GM12878 (cell line): ENCODE results near the gene ABCA2. TPM values are rescaled to one million over a fixed set of nuclear protein-coding genes. Genes with fewer than 3 reads are reported as not detected.

ENCODE experiments used
- ATAC-seq: fragments of 200-7000 bp; cut with Tn5 transposase; 3 replicates; pipeline ENCODE4 v1.9.1; 2020; ENCODE audit warnings: mild to moderate bottlenecking, moderate library complexity
- BruUV-seq: library from RNA; stranded (reverse); fragments of 400-500 nt; replicated peaks from 2 replicates; lab custom pipeline; 2021; lab: Mats Ljungman, UMichigan
- CTCF ChIA-PET: fragments of 300-600 bp; sonication (Branson Sonifier 250); formaldehyde crosslinking; extraction: SDS; loops from one replicate; lab custom pipeline; 2021; ENCODE audit warnings: inconsistent platforms; lab: Yijun Ruan, JAX
- POLR2A ChIA-PET: fragments of 350-600 bp; formaldehyde crosslinking; extraction: SDS; loops from one replicate; lab custom pipeline; 2021; ENCODE audit warnings: inconsistent platforms; lab: Charles Lee
- RAD21 ChIA-PET: fragments of 300-600 bp; sonication (Branson Sonifier 250); formaldehyde crosslinking; loops from one replicate; lab custom pipeline; 2023; ENCODE audit warnings: antibody characterized with exemption; ENCODE audit not compliant: unreplicated experiment; lab: Charles Lee
- SMC1A ChIA-PET: fragments of 300-600 bp; sonication (Branson Sonifier 250); formaldehyde crosslinking; loops from one replicate; lab custom pipeline; 2023; ENCODE audit not compliant: unreplicated experiment, uncharacterized antibody; lab: Charles Lee
- DNase-seq: peaks from one replicate; pipeline ENCODE4 v3.0.0-alpha.2; 2011; ENCODE audit warnings: low read depth, low spot score
- FAIRE-seq: peaks from 3 replicates; lab custom pipeline; 2011; peaks lifted over from hg19 to GRCh38; lab: Jason Lieb, UNC
- H2AFZ ChIP-seq: 2 replicates; pipeline ENCODE4 v1.6.0; 2011; ENCODE audit warnings: low read depth, low read length, control low read depth; ENCODE audit not compliant: control insufficient read depth
- H3K27ac ChIP-seq: 2 replicates; pipeline ENCODE4 v1.5.1; 2011; ENCODE audit warnings: control low read depth; ENCODE audit not compliant: control insufficient read depth, insufficient read depth
- H3K27me3 ChIP-seq, 2 experiments: replicated peaks in 1 of 2; 2 replicates each; pipeline versions ENCODE4 v1.6.0 to v1.6.1; 2011; ENCODE audit warnings: low read length in 1 of 2; ENCODE audit not compliant: control insufficient read depth in 2 of 2, insufficient read depth in 2 of 2
- H3K36me3 ChIP-seq, 2 experiments: 2 replicates each; pipeline ENCODE4 v1.5.1; 2011; ENCODE audit warnings: low read length in 1 of 2; ENCODE audit not compliant: control insufficient read depth in 2 of 2, insufficient read depth in 2 of 2
- H3K4me1 ChIP-seq: 2 replicates; pipeline ENCODE4 v1.6.1; 2011; ENCODE audit warnings: mild to moderate bottlenecking, low read length, moderate library complexity, mixed read lengths; ENCODE audit not compliant: control insufficient read depth, insufficient read depth
- H3K4me2 ChIP-seq: 2 replicates; pipeline ENCODE4 v1.6.0; 2011; ENCODE audit warnings: control low read depth; ENCODE audit not compliant: control insufficient read depth, insufficient read depth
- H3K4me3 ChIP-seq: fragments of 200-600 bp; sonication (generic); 2 replicates; pipeline ENCODE4 v1.5.1; 2016
- H3K79me2 ChIP-seq: 2 replicates; pipeline ENCODE4 v1.6.0; 2011; ENCODE audit warnings: low read length; ENCODE audit not compliant: control insufficient read depth, insufficient read depth
- H3K9ac ChIP-seq: 2 replicates; pipeline ENCODE4 v1.8.0; 2011; ENCODE audit warnings: low read length, control low read depth, mixed read lengths; ENCODE audit not compliant: control insufficient read depth, insufficient read depth
- H3K9me3 ChIP-seq: replicated peaks from 3 replicates; pipeline ENCODE4 v1.5.1; 2011; ENCODE audit warnings: mild to moderate bottlenecking, low read length; ENCODE audit not compliant: control insufficient read depth, insufficient read depth
- H4K20me1 ChIP-seq: 2 replicates; pipeline ENCODE4 v1.6.0; 2011; ENCODE audit not compliant: control insufficient read depth, insufficient read depth
- DPF2 ChIP-seq: fragments of 450-650 bp; IDR thresholded peaks from 2 replicates; pipeline ENCODE4 v1.6.1; 2017; ENCODE audit warnings: mild to moderate bottlenecking
- EGR1 ChIP-seq, 2 experiments: IDR thresholded peaks; 1 replicate in 1 of 2; 2 replicates in 1 of 2; pipeline ENCODE4 v1.6.1; 2011 to 2012; ENCODE audit warnings: low read depth in 2 of 2, low read length in 2 of 2, borderline replicate concordance in 1 of 2, mild to moderate bottlenecking in 1 of 2, moderate library complexity in 1 of 2
- EP300 ChIP-seq, 2 experiments: fragments of 150-350 bp in 1 of 2; IDR thresholded peaks; 2 replicates each; pipeline ENCODE4 v1.6.1; 2011 to 2012; ENCODE audit warnings: low read depth in 2 of 2, low read length in 2 of 2, borderline replicate concordance in 1 of 2, improper control_type of control experiment in 1 of 2, inconsistent platforms in 1 of 2; ENCODE audit not compliant: control insufficient read depth in 1 of 2
- HSF1 ChIP-seq: fragments of 150-350 bp; IDR thresholded peaks from 2 replicates; pipeline ENCODE4 v1.6.1; 2014; ENCODE audit warnings: mild to moderate bottlenecking, low read depth, low read length
- KAT2A ChIP-seq: conservative IDR thresholded peaks from 2 replicates; pipeline ENCODE4 v1.6.1; 2011; ENCODE audit warnings: low read depth, low read length; ENCODE audit not compliant: control insufficient read depth
- MTA2 ChIP-seq: fragments of 450-650 bp; IDR thresholded peaks from 2 replicates; pipeline ENCODE4 v1.6.1; 2016; ENCODE audit warnings: low read depth, mild to moderate bottlenecking, moderate library complexity
- POLR2AphosphoS2 ChIP-seq: IDR thresholded peaks from 2 replicates; pipeline ENCODE4 v1.6.1; 2011; ENCODE audit warnings: low read depth, mild to moderate bottlenecking, low read length, improper control_type of control experiment, moderate library complexity
- RCOR1 ChIP-seq: conservative IDR thresholded peaks from 2 replicates; pipeline ENCODE4 v1.6.1; 2012; ENCODE audit warnings: low read depth, low read length, improper control_type of control experiment
- SMARCA5 ChIP-seq: fragments of 450-650 bp; IDR thresholded peaks from 2 replicates; pipeline ENCODE4 v1.6.1; 2017; ENCODE audit warnings: mild to moderate bottlenecking
- SREBF2 ChIP-seq: IDR thresholded peaks from 2 replicates; pipeline ENCODE4 v1.6.1; 2012; ENCODE audit warnings: mild to moderate bottlenecking, low read length
- WRNIP1 ChIP-seq: IDR thresholded peaks from 2 replicates; pipeline ENCODE4 v1.6.1; 2011; ENCODE audit warnings: low read depth, low read length, improper control_type of control experiment, borderline replicate concordance
- YBX1 ChIP-seq: fragments of 450-650 bp; IDR thresholded peaks from 2 replicates; pipeline ENCODE4 v1.6.1; 2016; ENCODE audit warnings: antibody characterized with exemption
- WGBS: methylation state at CpG from one replicate; pipeline ENCODE4 v1.1.6; 2016; ENCODE audit warnings: low lambda C conversion rate; ENCODE audit not compliant: insufficient replicate concordance, insufficient coverage; ENCODE audit errors: missing lambda C conversion rate; 5-methylcytosine and 5-hydroxymethylcytosine counted together
- in situ Hi-C: fragments of 300-500 bp; cut with MboI; formaldehyde crosslinking; loops from 9 replicates; pipeline ENCODE4 v1.14.3; 2018; ENCODE audit warnings: mixed read lengths
- intact Hi-C: fragments of 100-400 bp; cut with micrococcal nuclease; formaldehyde crosslinking; loops from one replicate; pipeline ENCODE4 v1.14.2; 2022; ENCODE audit not compliant: unreplicated experiment
- polyA plus RNA-seq, 11 experiments: library from polyadenylated mRNA; depleted of rRNA in 4 of 11; unstranded in 6 of 11; stranded (reverse) in 5 of 11; fragments of >200 nt; fragmentation: Nextera tagmentation in 4 of 11; fragmentation: Illumina TruSeq in 1 of 11; extraction: Ambion mirVana in 4 of 11; extraction: Trizol in 1 of 11; gene quantifications; 1 replicate in 1 of 11; 2 replicates in 10 of 11; pipeline versions ENCODE4 v1.2.1 to v1.2.3, GENCODE V29; 2011 to 2016; ENCODE audit warnings: inconsistent platforms in 2 of 11, missing spikeins in 2 of 11, low read depth in 1 of 11
- total RNA-seq, 4 experiments: library from RNA; depleted of rRNA in 3 of 4; stranded (reverse); fragments of >200 nt in 3 of 4; fragmentation: Illumina TruSeq in 1 of 4; extraction: Trizol in 1 of 4; gene quantifications; 2 replicates each; pipeline versions ENCODE4 v1.2.1 to v1.2.3, GENCODE V29; 2013 to 2021

The ABCA2 gene
- total and polyA plus RNA-seq, 10 of the 15 experiments (the other 5 are each of a cell fraction or from before 2014, with no cell fraction given), result 0.13 to 2.6 (median 0.71) TPM; not detected in 2

GRCh38 chr9:136995362-136995761 lies 32.7 kb downstream of the ABCA2 start:
- TF ChIP-seq POLR2AphosphoS2 (no peak), WRNIP1 (no peak), EP300 (IDR thresholded peaks at IDR 0.05; ENCODE audit: borderline replicate concordance in 1 of 2, control insufficient read depth in 1 of 2, low read depth in 2 of 2, low read length in 2 of 2) (no peak), DPF2 (no peak), RCOR1 (no peak), EGR1 (IDR thresholded peaks at IDR 0.05; ENCODE audit: borderline replicate concordance in 1 of 2, low read depth in 2 of 2, low read length in 2 of 2) (no peak), SREBF2 (no peak), YBX1 (no peak), SMARCA5 (no peak), HSF1 (no peak), MTA2 (no peak), KAT2A (no peak)
- ChIA-PET POLR2A (no interaction called here), RAD21 (interaction anchor here (0.5 to 1.4 kb wide), 2 partner anchors 47 to 694 kb away, joined by 3 to 5 read pairs; no protein-coding TSS in a partner anchor), SMC1A (no interaction called here), CTCF (interaction anchor here (0.6 to 2.1 kb wide), 5 partner anchors 34 to 115 kb away, joined by 3 to 9 read pairs (median 7); no protein-coding TSS in a partner anchor)
- H3K4me3 ChIP-seq, result no peak overlapping the region
- no peaks in the 10 kb centered on the region; the same call in 1 of the 2 replicates for H3K79me2 ChIP-seq
- peaks cover 2 to 6% of the 10 kb centered on the region in 2 experiments; a peak in 3 of 4 replicates for H3K27me3 ChIP-seq
- FAIRE-seq, result no peak
- no peak overlapping the region for H2AFZ ChIP-seq
- no peaks in the 10 kb centered on the region for H3K36me3 ChIP-seq
- intact Hi-C loops, result no loop called here
- no peak overlapping the region for H3K4me2 ChIP-seq
- no peaks in the 10 kb centered on the region for H4K20me1 ChIP-seq
- ATAC-seq, result no peak
- H3K4me1 ChIP-seq, result peaks cover 41% of the 10 kb centered on the region
- in situ Hi-C loops, result no loop called here
- WGBS, result 80% methylated on average over 12 of the region's 30 CpGs
- no peaks in the 10 kb centered on the region; the same call in 2 of the 3 replicates for H3K9me3 ChIP-seq
- H3K27ac ChIP-seq, result no peak overlapping the region
- H3K9ac ChIP-seq, result no peak overlapping the region
- BruUV-seq, result no TSS peak
- DNase-seq, result no peak
